ENCODE measurements around the gene ZNF750.

DNA sequence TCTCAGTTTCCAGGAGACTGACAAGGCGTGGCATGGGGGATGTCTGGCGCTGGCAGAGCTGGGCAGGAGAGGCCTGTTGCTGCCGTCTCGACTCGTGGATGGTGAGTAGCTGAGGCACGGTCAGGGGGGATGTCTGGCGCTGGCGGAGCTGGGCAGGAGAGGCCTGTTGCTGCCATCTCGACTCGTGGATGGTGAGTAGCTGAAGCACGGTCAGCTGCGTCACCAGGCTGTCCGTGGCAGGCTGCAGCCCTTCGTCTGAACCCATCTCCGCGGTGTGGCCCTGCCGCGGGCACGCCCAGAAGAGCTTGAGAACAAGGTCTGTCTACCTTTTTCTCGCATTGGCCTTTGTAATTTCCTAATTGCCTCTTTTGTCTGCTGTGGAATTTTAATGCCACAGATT, 25.0 kb downstream of the ZNF750 start:
- no peak for TF ChIP-seq POLR2A (IDR thresholded peaks at IDR 0.05)
- TF ChIP-seq, protein P1, sequence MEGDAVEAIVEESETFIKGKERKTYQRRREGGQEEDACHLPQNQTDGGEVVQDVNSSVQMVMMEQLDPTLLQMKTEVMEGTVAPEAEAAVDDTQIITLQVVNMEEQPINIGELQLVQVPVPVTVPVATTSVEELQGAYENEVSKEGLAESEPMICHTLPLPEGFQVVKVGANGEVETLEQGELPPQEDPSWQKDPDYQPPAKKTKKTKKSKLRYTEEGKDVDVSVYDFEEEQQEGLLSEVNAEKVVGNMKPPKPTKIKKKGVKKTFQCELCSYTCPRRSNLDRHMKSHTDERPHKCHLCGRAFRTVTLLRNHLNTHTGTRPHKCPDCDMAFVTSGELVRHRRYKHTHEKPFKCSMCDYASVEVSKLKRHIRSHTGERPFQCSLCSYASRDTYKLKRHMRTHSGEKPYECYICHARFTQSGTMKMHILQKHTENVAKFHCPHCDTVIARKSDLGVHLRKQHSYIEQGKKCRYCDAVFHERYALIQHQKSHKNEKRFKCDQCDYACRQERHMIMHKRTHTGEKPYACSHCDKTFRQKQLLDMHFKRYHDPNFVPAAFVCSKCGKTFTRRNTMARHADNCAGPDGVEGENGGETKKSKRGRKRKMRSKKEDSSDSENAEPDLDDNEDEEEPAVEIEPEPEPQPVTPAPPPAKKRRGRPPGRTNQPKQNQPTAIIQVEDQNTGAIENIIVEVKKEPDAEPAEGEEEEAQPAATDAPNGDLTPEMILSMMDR (IDR thresholded peaks at IDR 0.05): no peak
